Activated gamma-delta T cell treated with Interleukin-2 at 50 U/mL for 16 hours (primary cell): ENCODE results near the gene ZMAT3.

ENCODE experiments used
- DNase-seq: peaks from one replicate; pipeline ENCODE4 v3.0.0-alpha.2; 2020

ZMAT3 gene

GRCh38 chr3:179018808-179019207 lies 52.8 kb downstream of the ZMAT3 start:
- no peak for DNase-seq

GRCh38 chr3:179016979-179017670 lies 54.5 kb downstream of the ZMAT3 start:
- DNase-seq = no peak

- peak; percentile 60 for DNase-seq
Observed at GRCh38 chr3:179015551-179016020, 56.0 kb downstream of the ZMAT3 start.

GRCh38 chr3:179005706-179006105 lies 65.9 kb downstream of the ZMAT3 start:
- no peak for DNase-seq

- no peak for DNase-seq
Observed at GRCh38 chr3:179005213-179005612, 66.4 kb downstream of the ZMAT3 start.

GRCh38 chr3:179000659-179001058 lies 71.0 kb downstream of the ZMAT3 start:
- no peak for DNase-seq

- DNase-seq = no peak
Observed at GRCh38 chr3:179000144-179000543, 71.5 kb downstream of the ZMAT3 start.

GRCh38 chr3:178996399-178996798 lies 75.2 kb downstream of the ZMAT3 start:
- DNase-seq = no peak

GRCh38 chr3:178990293-178990692 lies 81.3 kb downstream of the ZMAT3 start:
- no peak for DNase-seq

GRCh38 chr3:178989821-178990220 lies 81.8 kb downstream of the ZMAT3 start:
- no peak for DNase-seq

- no peak for DNase-seq
Observed at GRCh38 chr3:178987745-178988144, 83.9 kb downstream of the ZMAT3 start.

GRCh38 chr3:178986456-178986855 lies 85.2 kb downstream of the ZMAT3 start:
- DNase-seq = no peak

- no peak for DNase-seq
Observed at GRCh38 chr3:178982137-178982536, 89.5 kb downstream of the ZMAT3 start.

- no peak for DNase-seq
Observed at GRCh38 chr3:178975320-178975719, 96.3 kb downstream of the ZMAT3 start.

GRCh38 chr3:178971614-178972013 lies 100.0 kb downstream of the ZMAT3 start:
- no peak for DNase-seq

- no peak for DNase-seq
Observed at GRCh38 chr3:178969004-178969700, 102.5 kb downstream of the ZMAT3 start.
